ENCODE data around the gene RPA1. TPM values are rescaled to one million over a fixed set of nuclear protein-coding genes. Genes with fewer than 3 reads are reported as not detected.

The RPA1 gene
- total and polyA plus RNA-seq, 2 of the 8 experiments (the other 6 are each of a cell fraction or from before 2014, with no cell fraction given) = 79.1 to 194 TPM

DNA sequence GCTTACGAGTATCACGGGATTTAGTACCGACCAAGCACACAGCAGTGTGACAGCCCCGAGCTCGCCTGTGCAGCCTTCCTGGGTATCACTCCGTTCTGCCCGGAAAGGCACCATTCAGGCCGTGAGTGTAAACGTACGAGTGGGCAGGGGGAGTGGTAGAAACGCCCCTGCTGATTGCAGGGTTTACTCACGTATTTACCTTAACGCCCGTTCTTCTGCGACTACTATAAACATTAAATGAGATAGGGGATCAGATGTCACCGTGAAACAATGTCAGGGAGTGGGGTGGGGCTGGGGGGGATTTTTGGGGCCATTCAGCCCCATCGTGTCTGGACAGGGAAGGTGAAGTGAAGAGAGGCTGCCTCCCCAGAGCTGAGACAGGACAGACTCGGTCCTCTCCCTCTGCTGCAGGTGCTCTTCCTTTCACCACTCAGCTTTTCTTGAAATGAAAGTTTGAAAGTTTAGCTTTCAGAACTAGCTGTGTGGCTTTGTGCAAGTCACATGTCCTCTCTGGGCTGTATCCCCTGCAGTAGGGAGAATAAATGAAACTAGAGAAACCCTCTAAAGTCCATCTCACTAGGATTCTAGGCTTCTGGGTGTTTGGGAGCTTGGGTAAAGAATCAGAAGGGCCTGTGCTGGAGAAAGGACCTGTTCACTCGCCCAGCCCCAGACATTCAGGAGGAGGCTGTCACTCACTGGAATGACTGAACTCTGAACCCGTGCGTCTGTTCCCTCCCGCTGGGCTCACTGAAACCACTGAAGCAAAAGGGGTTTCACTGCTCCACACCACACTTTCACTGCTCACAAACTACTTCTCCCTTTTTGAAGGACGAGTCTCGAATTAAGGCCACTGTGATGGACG is 66.7 kb downstream of the RPA1 start:
- H3K79me1 ChIP-seq (ENCODE audit: low read depth, low read length) = no peaks in the 10 kb centered on the region
- peaks cover 5 to 6% of the 10 kb centered on the region in 2 experiments for H4K20me1 ChIP-seq (replicated peaks in 1 of 2; ENCODE audit: control insufficient read depth in 1 of 2, insufficient read depth in 2 of 2, low read length in 2 of 2)
- no peak overlapping the region for H4K91ac ChIP-seq (replicated peaks; ENCODE audit: insufficient read length, low read length)
- FAIRE-seq (no peak), DNase-seq (ENCODE audit: low read depth in 1 of 2, low spot score in 2 of 2) (no peak)
- H2BK120ac ChIP-seq (replicated peaks; ENCODE audit: low read depth, low read length) = no peak overlapping the region
- WGBS, 2 experiments (ENCODE audit: extremely low coverage in 1 of 2, insufficient coverage in 1 of 2, insufficient read length in 1 of 2, insufficient replicate concordance in 2 of 2, low coverage in 1 of 2, low lambda C conversion rate in 2 of 2, missing lambda C conversion rate in 1 of 2) = 90% methylated on average over 25 of the region's 25 CpGs; no CpG with 5 or more reads in 1 of the 2 experiments
- H2BK20ac ChIP-seq (ENCODE audit: low read length) = no peak overlapping the region
- H3K14ac ChIP-seq (ENCODE audit: insufficient read length) = no peak overlapping the region
- no peaks in the 10 kb centered on the region for H3K23me2 ChIP-seq (ENCODE audit: low read depth, low read length)
- no peak overlapping the region for H4K8ac ChIP-seq (ENCODE audit: extremely low read depth, insufficient read depth, low read length)
- no peak overlapping the region for H2BK12ac ChIP-seq (ENCODE audit: low read depth, low read length)
- no peak overlapping the region for H3K56ac ChIP-seq (replicated peaks; ENCODE audit: insufficient read length, low read depth, low read length)
- ChIA-PET CTCF (ENCODE audit: partially characterized antibody) (interaction anchor here (1.3 to 1.9 kb wide), 4 partner anchors 10 to 144 kb away, joined by 3 to 6 read pairs (median 4); no protein-coding TSS in a partner anchor), POLR2A (ENCODE audit: partially characterized antibody) (no interaction called here)
- H3K36me3 ChIP-seq (ENCODE audit: control insufficient read depth in 2 of 4, insufficient read depth in 4 of 4, low read length in 3 of 4) = peaks cover 12 to 56% (median 40%) of the 10 kb centered on the region in 4 experiments
- H3K23ac ChIP-seq (ENCODE audit: insufficient read length) = no peak overlapping the region
- H2BK5ac ChIP-seq (ENCODE audit: low read depth, low read length) = no peak overlapping the region; the same call in 1 of the 2 replicates
- no peak overlapping the region for H4K5ac ChIP-seq (ENCODE audit: insufficient read length, low read depth, low read length)
- H3K27ac ChIP-seq (ENCODE audit: low read depth, low read length) = no peak overlapping the region
- no peak overlapping the region for H2BK15ac ChIP-seq (ENCODE audit: low read length)
- no peaks in the 10 kb centered on the region for H3K9me3 ChIP-seq (ENCODE audit: insufficient read depth in 2 of 2, low read depth in 1 of 2, low read length in 1 of 2)
- no peak overlapping the region for H3K9ac ChIP-seq (replicated peaks in 1 of 4; ENCODE audit: extremely low read depth in 1 of 4, low read depth in 3 of 4, low read length in 3 of 4)
- no peak overlapping the region for H2AK5ac ChIP-seq (ENCODE audit: low read depth, low read length)
- no peaks in the 10 kb centered on the region for H3K27me3 ChIP-seq (replicated peaks in 1 of 4; ENCODE audit: control insufficient read depth in 3 of 4, extremely low read depth in 1 of 4, insufficient read depth in 3 of 4, low read length in 3 of 4)
- no peak overlapping the region for H3K4me2 ChIP-seq (ENCODE audit: insufficient read depth in 1 of 2, low read depth in 2 of 2, low read length in 2 of 2)
- H3K79me2 ChIP-seq (ENCODE audit: control insufficient read depth in 1 of 2, insufficient read depth in 2 of 2, low read length in 2 of 2) = no peaks in the 10 kb centered on the region
- H3K4me1 ChIP-seq (replicated peaks in 1 of 4; ENCODE audit: control insufficient read depth in 3 of 4, insufficient read depth in 4 of 4, low read length in 3 of 4) = no peaks in the 10 kb centered on the region
- H2AFZ ChIP-seq (ENCODE audit: low read length) = no peak overlapping the region
- no peak overlapping the region for H3K4ac ChIP-seq (replicated peaks; ENCODE audit: insufficient read length, low read depth, low read length)
- H3K4me3 ChIP-seq (ENCODE audit: extremely low read depth in 1 of 4, insufficient read depth in 2 of 4, low read depth in 3 of 4, low read length in 4 of 4) = no peak overlapping the region
- H3K18ac ChIP-seq (ENCODE audit: extremely low read depth, low read length) = no peak overlapping the region
- TF ChIP-seq CEBPB (IDR thresholded peaks at IDR 0.05; ENCODE audit: low read depth, low read length) (no peak), CTCF (IDR thresholded peaks at IDR 0.05; ENCODE audit: control extremely low read depth in 1 of 3, insufficient read depth in 1 of 3, low read depth in 1 of 3, low read length in 3 of 3) (no peak), GABPA (IDR thresholded peaks at IDR 0.05; ENCODE audit: borderline replicate concordance, insufficient read depth, low read length) (no peak), JUN (IDR thresholded peaks at IDR 0.05; ENCODE audit: low read depth, low read length) (no peak), ATF2 (IDR thresholded peaks at IDR 0.05; ENCODE audit: low read length) (no peak), TAF7 (optimal IDR thresholded peaks at IDR 0.05; ENCODE audit: borderline replicate concordance, low read depth, low read length) (no peak), TCF12 (IDR thresholded peaks at IDR 0.05; ENCODE audit: low read depth, low read length) (no peak), CBX5 (IDR thresholded peaks at IDR 0.05; ENCODE audit: low read depth, low read length) (no peak)

Data from H1 (cell line).